Muscle layer of colon (tissue), 2 donors: ENCODE results near the gene CD48.

Experiments
- H3K27ac ChIP-seq: one replicate; pipeline ENCODE4 v1.7.0; 2013; ENCODE audit warnings: low read depth, mild to moderate bottlenecking, low read length, moderate library complexity
- H3K27me3 ChIP-seq, 2 donors: one replicate each; pipeline ENCODE4 v1.7.0; 2013; ENCODE audit warnings: low read length in 2 of 2, mild to moderate bottlenecking in 2 of 2; ENCODE audit not compliant: insufficient read depth in 2 of 2, control insufficient read depth in 1 of 2
- H3K36me3 ChIP-seq: one replicate; pipeline ENCODE4 v1.7.0; 2013; ENCODE audit warnings: mild to moderate bottlenecking, low read length; ENCODE audit not compliant: insufficient read depth
- H3K4me1 ChIP-seq: one replicate; pipeline ENCODE4 v1.7.0; 2013; ENCODE audit warnings: mild to moderate bottlenecking, low read length; ENCODE audit not compliant: insufficient read depth
- H3K4me3 ChIP-seq, 2 donors: one replicate each; pipeline ENCODE4 v1.7.0; 2013; ENCODE audit warnings: low read length in 2 of 2, low read depth in 1 of 2, mild to moderate bottlenecking in 1 of 2, moderate library complexity in 1 of 2
- H3K9ac ChIP-seq: one replicate; pipeline ENCODE4 v1.7.0; 2013; ENCODE audit warnings: low read length
- H3K9me3 ChIP-seq: one replicate; pipeline ENCODE4 v1.7.0; 2013; ENCODE audit warnings: mild to moderate bottlenecking, low read length
- donor health status: abdominal sarcoma.
- donor health status: Adenocarcinoma of cecum.

Gene CD48

DNA sequence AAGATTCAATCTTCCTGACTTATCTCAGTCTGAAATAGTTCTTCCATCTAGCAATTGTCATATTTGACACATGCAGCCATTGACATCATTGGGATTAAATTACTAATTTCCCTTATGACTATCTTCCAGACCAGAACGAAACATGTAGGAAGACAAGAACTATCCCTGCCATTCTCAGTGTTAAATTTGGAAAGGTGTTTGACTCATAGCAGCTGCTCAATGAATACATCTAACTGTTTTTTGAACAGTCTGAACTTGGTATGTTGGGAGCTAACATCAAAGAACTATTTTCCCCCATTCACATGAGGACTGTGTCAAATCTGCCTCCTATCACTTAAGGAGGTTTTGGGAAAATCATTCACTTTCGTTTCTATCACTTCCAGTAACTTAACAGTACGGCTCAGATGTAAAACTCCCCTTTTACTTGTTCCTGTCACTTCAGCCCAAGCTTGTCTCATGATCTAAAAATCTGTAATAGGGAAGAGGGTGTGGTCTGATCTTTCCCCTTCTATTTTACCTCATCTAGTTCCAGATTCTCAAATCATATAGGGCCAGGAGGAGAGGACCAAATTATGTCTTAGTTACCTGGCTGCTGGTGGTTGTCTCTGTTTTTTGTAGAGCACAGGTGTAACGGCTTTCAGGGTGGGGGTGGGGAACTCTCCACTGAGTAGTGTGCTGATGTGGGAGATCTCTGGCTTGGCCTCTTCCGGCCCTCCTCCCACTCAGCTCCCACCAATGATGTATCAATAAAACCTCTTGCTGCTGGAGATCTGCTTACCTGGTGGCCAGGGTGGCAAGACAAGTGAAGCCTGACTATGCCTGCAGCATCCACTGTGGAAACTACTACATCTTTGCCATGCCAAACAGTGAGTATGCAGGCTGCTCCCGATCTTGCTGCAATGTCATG lies 38.6 kb downstream of the CD48 start:
- no peaks in the 10 kb centered on the region for H3K27me3 ChIP-seq
- no peak overlapping the region for H3K4me3 ChIP-seq
- H3K4me1 ChIP-seq = no peaks in the 10 kb centered on the region
- H3K27ac ChIP-seq = no peak overlapping the region
- H3K9me3 ChIP-seq = no peaks in the 10 kb centered on the region
- no peak overlapping the region for H3K9ac ChIP-seq
- H3K36me3 ChIP-seq = no peaks in the 10 kb centered on the region

DNA sequence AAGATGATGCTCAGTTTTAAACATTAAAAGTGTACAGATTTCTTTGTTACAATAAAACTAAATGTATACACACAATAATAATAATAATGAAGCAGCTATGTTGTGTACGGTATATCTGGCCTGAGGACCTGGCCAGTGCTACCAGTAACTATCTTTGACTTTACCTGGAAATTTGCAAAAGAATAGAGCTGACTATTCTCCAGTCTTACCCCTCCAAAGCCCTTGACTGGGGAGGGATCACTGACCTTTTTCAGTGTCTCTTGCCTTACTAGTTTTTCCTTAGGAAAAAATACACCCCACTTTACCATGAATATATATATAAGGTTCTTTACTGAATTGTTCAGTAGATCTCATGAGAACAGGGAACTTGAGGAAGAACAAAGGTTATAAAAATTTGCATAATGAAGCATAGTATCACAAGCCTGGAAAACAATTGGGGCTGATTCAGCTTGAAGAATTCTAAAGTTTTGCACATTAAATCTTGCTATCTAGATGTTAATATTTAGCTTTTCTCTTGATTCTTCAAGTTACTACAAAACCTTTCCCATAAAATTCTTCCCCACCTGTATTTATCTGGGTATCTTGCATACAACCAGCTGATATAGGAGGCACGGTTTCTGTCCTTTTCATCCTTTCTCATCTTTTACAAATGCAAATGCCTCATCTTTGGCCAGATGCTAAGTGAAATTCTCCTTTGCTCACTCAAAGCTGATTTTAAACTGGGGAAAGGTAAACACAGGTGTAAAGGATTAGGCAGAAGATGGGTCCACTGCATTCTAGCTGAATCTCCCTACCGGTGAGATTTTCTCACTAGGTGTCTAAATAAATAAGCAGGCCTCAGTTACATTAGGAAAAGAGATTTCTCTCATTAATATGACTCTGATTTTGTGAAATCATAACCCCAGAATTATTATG lies 39.8 kb downstream of the CD48 start:
- H3K9me3 ChIP-seq = no peaks in the 10 kb centered on the region
- no peaks in the 10 kb centered on the region for H3K36me3 ChIP-seq
- H3K4me3 ChIP-seq = no peak overlapping the region
- no peak overlapping the region for H3K9ac ChIP-seq
- H3K4me1 ChIP-seq = no peaks in the 10 kb centered on the region
- H3K27me3 ChIP-seq = no peaks in the 10 kb centered on the region
- no peak overlapping the region for H3K27ac ChIP-seq

DNA sequence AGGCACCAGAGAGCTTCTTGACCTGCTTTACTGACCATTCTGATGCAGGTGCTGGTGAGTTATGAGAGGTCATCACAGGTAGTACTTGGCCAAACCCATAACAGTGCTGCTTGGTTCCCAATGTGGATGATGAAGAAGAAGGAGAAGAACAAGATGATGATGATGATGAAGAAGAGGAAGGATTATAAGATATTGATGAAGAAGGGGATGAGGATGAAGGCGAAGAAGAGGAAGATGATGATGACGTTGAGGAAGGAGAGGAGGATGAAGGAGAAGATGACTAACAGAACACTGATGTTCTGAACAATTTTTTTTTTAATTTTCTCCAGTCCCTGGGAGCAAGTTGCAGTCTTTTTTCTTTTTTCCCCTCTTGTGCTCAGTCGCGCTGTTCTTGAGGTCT lies 40.9 kb downstream of the CD48 start:
- no peaks in the 10 kb centered on the region for H3K36me3 ChIP-seq
- H3K27me3 ChIP-seq = no peaks in the 10 kb centered on the region
- no peak overlapping the region for H3K9ac ChIP-seq
- H3K4me1 ChIP-seq = no peaks in the 10 kb centered on the region
- H3K4me3 ChIP-seq = no peak overlapping the region
- no peak overlapping the region for H3K27ac ChIP-seq
- no peaks in the 10 kb centered on the region for H3K9me3 ChIP-seq

DNA sequence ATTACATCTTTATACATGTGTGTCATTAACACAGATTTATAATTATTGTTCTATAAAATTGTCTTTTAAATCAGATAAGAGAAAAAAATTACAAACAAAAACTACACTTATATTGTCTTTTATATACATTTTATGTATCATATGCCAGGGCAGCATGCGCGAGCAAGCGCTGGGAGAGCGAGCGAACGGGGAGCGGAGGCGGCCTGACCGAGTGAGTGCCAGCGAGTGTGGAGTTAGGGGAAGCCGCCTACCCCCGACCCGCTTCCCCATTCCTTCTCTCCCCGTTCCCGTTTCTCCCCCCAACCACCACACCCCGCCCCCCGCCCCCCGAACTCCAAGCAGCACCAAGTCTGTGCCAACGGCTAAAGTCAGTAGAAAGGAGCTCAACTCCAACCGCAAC lies 41.8 kb downstream of the CD48 start:
- Histone ChIP-seq H3K36me3 (no peaks in the 10 kb centered on the region), H3K27me3 (no peaks in the 10 kb centered on the region), H3K9ac (no peak overlapping the region), H3K4me1 (peaks cover 6% of the 10 kb centered on the region), H3K27ac (no peak overlapping the region), H3K4me3 (no peak overlapping the region), H3K9me3 (no peaks in the 10 kb centered on the region)

- no peaks in the 10 kb centered on the region for H3K36me3 ChIP-seq
- H3K27me3 ChIP-seq = no peaks in the 10 kb centered on the region
- H3K27ac ChIP-seq = no peak overlapping the region
- no peak overlapping the region for H3K4me3 ChIP-seq
- H3K4me1 ChIP-seq = peaks cover 6% of the 10 kb centered on the region
- H3K9me3 ChIP-seq = no peaks in the 10 kb centered on the region
- H3K9ac ChIP-seq = no peak overlapping the region
Observed at GRCh38 chr1:160669276-160669675, 42.3 kb downstream of the CD48 start.

DNA sequence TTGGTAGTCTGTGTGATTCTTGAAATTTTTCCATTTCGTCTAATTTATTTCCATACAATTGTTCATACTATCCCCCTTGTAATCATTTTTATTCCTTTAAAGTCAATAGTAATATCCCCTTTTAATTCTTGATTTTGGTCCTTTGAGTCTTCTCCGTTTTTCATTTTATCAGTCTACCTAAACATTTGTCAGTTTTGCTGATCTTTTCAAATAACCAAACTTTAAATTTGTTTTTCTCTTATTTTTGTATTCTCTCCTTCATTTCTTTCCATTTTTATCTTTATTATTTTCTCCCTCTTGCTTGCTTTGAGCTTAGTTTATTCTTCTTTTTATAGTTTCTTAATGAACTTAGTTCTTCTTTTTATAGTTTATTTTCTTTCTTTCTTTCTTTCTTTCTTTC lies 43.7 kb downstream of the CD48 start:
- Histone ChIP-seq H3K27me3 (no peaks in the 10 kb centered on the region), H3K36me3 (no peaks in the 10 kb centered on the region), H3K27ac (no peak overlapping the region), H3K4me1 (peaks cover 6% of the 10 kb centered on the region), H3K9ac (no peak overlapping the region), H3K9me3 (no peaks in the 10 kb centered on the region), H3K4me3 (no peak overlapping the region)

DNA sequence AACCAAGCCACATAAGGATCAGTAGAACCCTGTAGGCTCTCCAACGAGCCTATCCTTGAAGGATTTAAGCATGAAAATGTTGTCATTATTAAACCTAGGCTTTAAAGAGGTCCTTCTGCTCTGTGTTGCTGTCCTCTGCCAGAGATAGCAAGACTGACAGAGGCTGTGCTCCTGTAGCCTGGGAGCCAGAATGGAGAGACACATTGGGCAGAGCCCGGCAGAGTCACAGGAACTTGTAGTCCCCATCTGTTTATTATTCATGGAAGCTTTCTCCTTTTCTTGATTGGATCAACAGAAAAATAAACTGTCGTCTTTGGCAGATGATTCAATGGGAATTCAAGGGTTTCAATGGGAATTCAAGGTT lies 45.6 kb downstream of the CD48 start:
- Histone ChIP-seq H3K4me3 (no peak overlapping the region), H3K4me1 (peaks cover 6% of the 10 kb centered on the region), H3K27ac (no peak overlapping the region), H3K9me3 (no peaks in the 10 kb centered on the region), H3K36me3 (no peaks in the 10 kb centered on the region), H3K9ac (no peak overlapping the region), H3K27me3 (no peaks in the 10 kb centered on the region)

- no peak overlapping the region for H3K27ac ChIP-seq
- H3K9me3 ChIP-seq = no peaks in the 10 kb centered on the region
- H3K4me1 ChIP-seq = peaks cover 6% of the 10 kb centered on the region
- no peaks in the 10 kb centered on the region for H3K36me3 ChIP-seq
- no peaks in the 10 kb centered on the region for H3K27me3 ChIP-seq
- H3K4me3 ChIP-seq = no peak overlapping the region
- no peak overlapping the region for H3K9ac ChIP-seq
Observed at GRCh38 chr1:160665330-160666078, 46.1 kb downstream of the CD48 start.

DNA sequence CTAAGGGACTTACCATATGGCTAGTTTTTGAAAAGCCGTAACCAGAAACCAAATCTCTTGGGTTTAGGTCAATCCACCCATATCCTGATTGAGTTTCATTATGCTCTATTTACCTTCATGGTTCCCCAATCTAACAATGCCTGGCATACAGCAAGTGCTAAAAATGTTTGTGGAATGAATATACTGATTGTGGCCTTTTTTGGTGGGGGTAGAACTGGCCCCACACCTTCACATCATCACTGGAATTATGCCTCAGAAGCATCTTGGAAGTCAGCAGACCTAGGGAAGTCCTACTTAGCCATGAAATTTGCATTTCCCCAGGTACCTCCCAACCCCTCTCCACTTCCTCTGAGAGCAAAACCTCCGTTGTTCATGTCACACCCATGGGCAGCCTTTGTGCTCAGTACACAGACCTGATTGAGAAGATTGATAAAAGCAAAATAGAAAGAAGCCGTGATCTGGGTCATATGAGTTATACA lies 47.0 kb downstream of the CD48 start:
- Histone ChIP-seq H3K4me3 (no peak overlapping the region), H3K27me3 (no peaks in the 10 kb centered on the region), H3K9ac (no peak overlapping the region), H3K36me3 (no peaks in the 10 kb centered on the region), H3K27ac (no peak overlapping the region), H3K9me3 (peaks cover 3% of the 10 kb centered on the region), H3K4me1 (peaks cover 6% of the 10 kb centered on the region)

GRCh38 chr1:160662910-160663309 lies 48.7 kb downstream of the CD48 start:
- Histone ChIP-seq H3K9me3 (peaks cover 3% of the 10 kb centered on the region), H3K27ac (no peak overlapping the region), H3K36me3 (no peaks in the 10 kb centered on the region), H3K4me3 (no peak overlapping the region), H3K4me1 (peaks cover 6% of the 10 kb centered on the region), H3K9ac (no peak overlapping the region), H3K27me3 (no peaks in the 10 kb centered on the region)

GRCh38 chr1:160659566-160659965 lies 52.1 kb downstream of the CD48 start:
- Histone ChIP-seq H3K27me3 (no peaks in the 10 kb centered on the region), H3K4me3 (no peak overlapping the region), H3K4me1 (no peaks in the 10 kb centered on the region), H3K9ac (no peak overlapping the region), H3K36me3 (no peaks in the 10 kb centered on the region), H3K27ac (no peak overlapping the region), H3K9me3 (peaks cover 3% of the 10 kb centered on the region)
